ACHN (cell line): ENCODE data around the gene SRSF3.
A peak's percentile ranks its signal among the peaks of the same experiment; 100 is the strongest.

Source experiments
- DNase-seq: peaks from one replicate; pipeline ENCODE4 v3.0.0-alpha.2; 2015
- in situ Hi-C: cut with HindIII; loops from 2 replicates; pipeline ENCODE4 v1.10.0; 2017; ENCODE audit warnings: low sequenced_read_pairs, low pct_ligation_motif_present, low pct_unique_long_range_greater_than_20kb

SRSF3 gene

DNA sequence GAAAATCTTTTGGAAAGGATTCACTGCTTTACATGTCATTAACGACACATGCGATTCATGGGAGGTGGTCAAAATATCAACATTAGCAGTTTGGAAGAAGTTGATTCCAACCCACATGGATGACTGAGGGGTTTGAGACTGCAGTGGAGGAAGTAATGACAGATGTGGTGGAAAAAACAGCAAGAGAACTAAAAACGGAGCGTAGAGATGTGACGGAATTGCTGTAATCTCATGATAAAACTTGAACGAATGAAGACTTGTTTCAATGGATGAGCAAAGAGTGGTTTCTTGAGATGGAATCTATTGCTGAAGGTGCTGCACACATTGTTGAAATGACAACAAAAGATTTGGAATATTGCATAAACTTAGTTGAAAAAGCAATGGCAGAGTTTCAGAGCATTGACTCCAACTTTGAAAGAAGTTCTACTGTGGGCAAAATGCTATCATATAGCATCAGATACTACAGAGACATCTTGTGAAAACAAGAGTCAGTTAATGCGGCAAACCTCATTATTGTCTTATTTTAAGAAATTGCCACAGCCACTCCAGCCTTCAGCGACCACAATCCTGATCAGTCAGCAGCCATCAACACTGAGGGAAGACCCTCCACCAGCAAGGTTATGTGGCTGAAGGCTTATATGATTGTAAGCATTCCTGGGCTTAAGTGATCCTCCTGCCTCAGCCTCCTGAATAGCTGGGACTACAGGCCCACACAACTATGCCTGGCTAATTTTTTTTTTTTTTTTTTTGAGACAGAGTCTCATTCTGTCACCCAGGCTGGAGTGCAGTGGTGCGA lies 19.2 kb downstream of the SRSF3 start:
- no peak for DNase-seq
- in situ Hi-C loops: loop anchor here (25.0 kb wide), 1 partner anchor 99 kb away; no protein-coding TSS in a partner anchor

DNA sequence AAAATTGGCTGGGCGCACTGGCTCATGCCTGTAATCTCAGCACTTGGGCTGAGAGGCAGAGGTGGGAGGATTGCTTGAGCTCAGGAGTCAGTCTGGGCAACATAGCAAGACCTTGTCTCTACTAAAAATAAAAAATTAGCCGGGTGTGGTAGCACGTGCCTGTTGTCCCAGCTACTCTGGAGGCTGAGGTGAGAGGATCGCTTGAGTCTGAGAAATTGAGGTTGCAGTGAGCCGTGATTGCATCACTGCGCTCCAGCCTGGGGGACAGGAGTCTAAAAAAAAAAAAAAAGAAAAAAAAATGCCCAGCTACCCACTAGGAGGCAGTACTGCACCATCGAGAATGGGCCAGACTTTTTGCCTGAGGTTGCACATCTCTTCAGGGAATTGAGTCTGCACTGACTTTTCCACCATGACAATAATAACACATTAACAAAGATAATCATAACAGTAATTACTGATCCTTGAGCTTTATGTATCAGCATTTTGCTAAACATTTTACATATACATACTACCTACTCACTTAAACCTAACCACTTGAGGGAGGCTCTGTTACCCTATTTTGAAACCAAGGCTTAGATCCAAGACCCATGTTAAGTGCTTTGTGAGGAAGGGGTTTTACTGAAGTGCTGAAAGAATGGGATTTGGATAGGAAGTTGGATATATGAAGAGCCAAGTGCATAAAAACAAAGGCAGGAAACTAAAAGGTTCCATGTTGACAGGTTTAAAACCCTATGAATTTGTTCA lies 21.0 kb downstream of the SRSF3 start:
- in situ Hi-C loops: loop anchor here (25.0 kb wide), 1 partner anchor 97 kb away; no protein-coding TSS in a partner anchor
- peak; percentile 57 for DNase-seq

DNA sequence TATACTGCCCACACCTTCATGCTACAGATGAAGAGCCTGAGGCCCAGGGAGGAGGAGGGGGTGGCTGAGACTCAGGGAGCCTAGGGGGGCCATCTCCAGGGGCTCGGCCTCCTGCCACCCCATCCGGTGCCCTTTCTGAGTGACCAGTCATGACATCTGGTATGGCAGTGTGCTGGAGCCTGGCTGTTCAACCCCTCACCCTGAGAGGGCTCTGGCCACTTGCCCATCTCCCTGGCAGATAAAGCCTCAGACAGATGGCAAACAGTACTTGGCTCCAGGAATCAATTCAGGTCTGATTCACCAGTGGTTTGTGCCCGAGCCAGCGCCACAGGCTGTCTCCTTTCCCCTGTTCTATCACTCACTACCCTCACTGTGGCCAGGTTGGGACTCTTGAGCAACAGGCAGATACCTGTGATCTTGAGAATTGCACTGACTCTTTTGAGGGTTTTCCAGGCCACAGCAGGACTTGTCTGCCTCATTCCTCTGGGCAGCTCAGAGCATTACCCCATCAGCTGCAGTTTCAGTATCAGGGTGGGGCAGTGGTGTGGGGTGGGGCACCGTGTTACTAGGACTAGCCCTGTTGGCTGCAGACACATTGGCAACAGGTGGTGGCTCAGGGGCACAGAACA lies 22.8 kb downstream of the SRSF3 start:
- DNase-seq: peak; percentile 70
- in situ Hi-C loops: loop anchor here (25.0 kb wide), 1 partner anchor 95 kb away; no protein-coding TSS in a partner anchor

DNA sequence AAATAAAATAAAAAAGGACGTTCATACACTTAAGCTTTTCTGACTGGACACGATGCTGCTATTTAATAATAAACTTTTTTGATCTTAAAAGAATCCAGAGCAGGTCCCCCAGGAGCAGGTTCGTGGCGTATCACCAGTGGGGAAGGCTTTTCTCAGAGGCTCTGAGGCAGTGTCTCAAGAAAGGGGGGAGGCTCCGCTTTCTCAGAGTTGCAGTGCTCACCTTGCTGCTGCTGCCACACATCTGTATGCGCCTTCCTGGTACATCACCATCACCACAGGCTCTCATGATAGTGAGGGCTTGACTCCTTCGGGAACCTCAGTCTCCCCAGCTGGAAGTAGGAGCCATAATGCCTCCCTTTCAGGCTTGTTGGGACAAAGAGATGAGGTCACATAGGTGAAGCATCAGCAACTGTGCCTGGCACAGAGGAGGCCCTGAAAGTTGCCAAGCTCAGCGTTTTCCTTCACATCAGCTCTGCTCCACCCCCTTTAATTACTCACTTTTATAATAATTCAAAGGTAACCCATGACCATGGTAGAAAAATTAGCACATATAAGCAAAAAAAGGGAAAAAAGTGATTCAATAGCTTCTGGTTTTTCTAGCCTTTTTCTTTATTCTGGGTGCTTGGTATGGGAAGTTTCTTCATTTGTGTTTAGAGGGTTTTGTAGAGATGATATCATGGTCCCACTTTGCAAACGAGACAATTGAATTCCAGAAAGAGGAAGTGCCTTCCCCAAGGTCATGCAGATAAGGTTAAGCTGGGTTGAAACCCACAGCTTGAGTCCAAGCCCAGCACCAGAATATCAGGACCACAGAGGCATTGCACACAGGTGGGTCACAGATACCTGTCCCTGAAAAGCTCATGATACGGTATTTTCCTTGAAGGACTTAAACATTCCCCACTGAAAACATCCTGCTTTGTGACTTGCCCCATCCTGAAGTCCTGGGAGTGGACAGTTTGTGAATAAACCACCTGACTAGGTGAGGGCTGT lies 24.5 kb downstream of the SRSF3 start:
- DNase-seq: no peak
- in situ Hi-C loops: loop anchor here (25.0 kb wide), 1 partner anchor 94 kb away; no protein-coding TSS in a partner anchor

DNA sequence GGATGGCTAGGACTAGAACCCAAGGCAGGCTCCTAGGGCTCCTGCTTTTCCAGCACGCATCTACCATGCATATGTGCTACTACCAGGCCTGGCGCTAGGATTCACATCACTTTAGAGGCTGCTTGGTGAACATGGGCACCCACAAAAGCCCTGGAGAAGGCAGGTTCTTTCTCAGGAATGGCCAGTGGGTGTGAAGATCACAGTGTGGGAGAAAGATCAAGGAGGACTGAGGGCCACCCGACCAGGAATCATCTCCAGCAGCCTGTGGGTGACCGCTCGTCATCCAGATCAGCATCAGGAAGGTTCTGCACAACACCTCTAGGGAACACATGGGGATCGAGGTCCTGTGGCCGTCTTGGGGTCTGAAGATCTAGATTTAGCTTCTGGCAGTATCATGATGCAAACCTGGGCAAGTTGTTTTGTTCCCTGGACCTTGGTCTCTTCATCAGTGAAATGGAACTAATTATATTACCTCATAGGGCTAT lies 27.3 kb downstream of the SRSF3 start:
- DNase-seq: no peak
- in situ Hi-C loops: loop anchor here (25.0 kb wide), 1 partner anchor 91 kb away; no protein-coding TSS in a partner anchor

DNA sequence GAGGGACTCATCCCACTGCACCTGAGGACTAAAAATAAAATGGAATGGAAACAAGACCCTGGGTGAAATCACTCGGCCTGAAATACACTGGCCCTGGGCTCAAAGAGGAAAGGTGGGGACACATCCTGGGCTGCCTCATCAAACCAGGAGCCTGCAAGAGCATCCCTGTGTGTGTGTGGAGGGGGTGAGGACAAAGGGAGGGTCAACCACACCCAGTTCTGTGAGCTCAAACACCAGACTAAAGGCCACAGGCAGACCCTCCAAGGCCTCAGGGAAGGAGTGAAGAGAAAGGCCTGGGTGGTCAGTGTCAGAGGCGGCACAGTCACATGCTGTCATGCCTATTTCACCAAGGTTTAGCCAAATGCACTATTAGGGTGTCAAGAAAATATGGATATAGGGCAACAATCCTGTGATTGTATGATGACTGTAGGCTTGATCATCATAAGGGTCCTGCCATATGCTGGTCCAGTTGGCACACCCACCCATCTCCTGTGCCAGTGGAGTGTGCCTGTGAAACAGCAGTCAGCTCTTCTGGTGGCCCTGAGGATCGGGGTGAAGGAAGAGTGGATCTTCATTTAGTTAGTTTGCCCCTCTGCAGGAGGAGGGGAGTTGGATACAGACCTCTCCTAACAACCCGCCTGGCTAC lies 28.9 kb downstream of the SRSF3 start:
- DNase-seq: no peak
- in situ Hi-C loops: loop anchor here (25.0 kb wide), 1 partner anchor 89 kb away; no protein-coding TSS in a partner anchor

DNA sequence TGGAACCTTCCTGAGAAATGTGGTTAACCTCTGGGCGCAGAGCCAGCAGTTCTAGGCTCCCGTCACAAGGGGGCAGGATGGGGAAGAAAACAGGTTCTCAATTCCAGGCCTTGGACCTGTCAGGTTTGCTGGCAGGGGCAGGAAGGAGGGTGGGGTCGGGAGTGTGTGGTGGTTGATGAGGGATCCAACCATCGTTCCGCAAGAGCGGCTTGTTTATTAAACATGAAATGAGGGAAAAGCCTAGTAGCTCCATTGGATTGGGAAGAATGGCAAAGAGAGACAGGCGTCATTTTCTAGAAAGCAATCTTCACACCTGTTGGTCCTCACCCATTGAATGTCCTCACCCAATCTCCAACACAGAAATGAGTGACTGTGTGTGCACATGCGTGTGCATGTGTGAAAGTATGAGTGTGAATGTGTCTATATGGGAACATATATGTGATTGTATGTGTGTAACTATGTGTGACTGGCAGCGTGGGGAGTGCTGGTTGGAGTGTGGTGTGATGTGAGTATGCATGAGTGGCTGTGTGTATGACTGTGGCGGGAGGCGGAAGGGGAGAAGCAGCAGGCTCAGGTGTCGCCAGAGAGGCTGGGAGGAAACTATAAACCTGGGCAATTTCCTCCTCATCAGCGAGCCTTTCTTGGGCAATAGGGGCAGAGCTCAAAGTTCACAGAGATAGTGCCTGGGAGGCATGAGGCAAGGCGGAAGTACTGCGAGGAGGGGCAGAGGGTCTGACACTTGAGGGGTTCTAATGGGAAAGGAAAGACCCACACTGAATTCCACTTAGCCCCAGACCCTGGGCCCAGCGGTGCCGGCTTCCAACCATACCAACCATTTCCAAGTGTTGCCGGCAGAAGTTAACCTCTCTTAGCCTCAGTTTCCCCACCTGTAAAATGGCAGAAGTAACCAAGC lies 29.6 kb downstream of the SRSF3 start:
- in situ Hi-C loops: loop anchor here (25.0 kb wide), 1 partner anchor 88 kb away; no protein-coding TSS in a partner anchor
- peak; percentile 78 for DNase-seq

DNA sequence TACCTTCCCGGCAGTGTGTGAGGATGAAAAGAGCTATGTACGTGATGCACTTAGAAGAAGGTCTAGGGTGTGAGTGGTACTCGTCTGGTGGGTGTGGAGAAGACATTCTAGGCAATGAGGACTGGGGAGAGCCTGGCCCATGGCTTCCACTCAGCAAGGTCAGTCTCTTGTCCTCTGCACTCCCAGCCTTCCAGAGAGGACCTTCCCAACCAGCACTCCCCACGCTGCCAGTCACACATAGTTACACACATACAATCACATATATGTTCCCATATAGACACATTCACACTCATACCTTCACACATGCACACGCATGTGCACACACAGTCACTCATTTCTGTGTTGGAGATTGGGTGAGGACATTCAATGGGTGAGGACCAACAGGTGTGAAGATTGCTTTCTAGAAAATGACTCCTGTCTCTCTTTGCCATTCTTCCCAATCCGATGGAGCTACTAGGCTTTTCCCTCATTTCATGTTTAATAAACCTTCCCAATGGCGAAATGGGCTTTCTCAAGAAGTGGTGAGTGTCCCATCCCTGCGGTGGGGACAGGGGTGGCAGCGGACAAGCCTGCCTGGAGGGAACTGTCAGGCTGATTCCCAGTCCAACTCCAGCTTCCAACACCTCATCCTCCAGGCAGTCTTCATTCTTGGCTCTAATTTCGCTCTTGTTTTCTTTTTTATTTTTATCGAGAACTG lies 30.4 kb downstream of the SRSF3 start:
- in situ Hi-C loops: loop anchor here (25.0 kb wide), 1 partner anchor 88 kb away; no protein-coding TSS in a partner anchor
- no peak for DNase-seq

DNA sequence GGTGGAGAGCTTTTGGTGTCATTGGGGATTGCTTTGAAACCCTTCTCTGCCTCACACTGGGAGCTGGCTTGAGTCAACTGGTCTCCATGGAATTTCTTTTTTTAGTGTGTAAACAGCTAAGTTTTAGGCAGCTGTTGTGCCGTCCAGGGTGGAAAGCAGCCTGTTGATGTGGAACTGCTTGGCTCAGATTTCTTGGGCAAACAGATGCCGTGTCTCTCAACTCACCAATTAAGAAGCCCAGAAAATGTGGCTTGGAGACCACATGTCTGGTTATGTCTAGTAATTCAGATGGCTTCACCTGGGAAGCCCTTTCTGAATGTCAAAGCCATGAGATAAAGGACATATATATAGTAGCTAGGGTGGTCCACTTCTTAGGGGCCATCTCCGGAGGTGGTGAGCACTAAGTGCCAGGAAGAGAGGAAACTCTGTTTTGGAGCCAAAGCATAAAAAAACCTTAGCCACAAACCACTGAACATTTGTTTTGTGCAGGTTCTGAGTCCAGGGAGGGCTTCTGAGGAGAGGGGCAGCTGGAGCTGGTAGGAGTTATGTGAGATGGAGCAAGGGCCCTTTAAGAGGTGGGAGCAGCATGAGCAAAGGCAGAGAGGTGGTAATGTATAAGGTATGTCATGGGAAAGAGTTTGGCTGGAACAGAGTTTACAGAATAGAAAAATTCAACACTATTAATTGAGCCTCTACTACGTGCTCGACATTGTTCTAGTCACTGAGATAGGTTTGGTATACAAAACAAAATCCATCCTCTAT lies 31.2 kb downstream of the SRSF3 start:
- in situ Hi-C loops: no loop called here
- no peak for DNase-seq

DNA sequence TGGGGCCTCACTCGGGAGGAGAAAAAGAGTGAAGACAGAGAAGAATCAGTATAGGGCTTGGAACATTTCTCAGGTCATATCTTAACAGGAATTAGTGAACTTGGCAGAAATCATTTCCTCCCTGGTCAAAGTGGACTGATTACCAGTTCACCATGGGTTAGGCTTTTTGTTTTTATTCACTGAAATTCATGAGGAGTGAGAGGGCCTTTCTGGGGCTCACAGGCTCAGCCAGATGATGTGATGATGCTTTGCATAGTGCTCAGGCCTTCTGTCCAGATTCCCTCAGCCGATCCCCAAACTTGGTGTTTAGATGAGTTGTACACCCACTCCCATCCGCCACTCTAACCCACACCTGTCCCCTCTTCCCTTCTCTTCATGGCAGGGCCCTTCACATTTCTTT lies 32.5 kb downstream of the SRSF3 start:
- DNase-seq: no peak
- in situ Hi-C loops: no loop called here

DNA sequence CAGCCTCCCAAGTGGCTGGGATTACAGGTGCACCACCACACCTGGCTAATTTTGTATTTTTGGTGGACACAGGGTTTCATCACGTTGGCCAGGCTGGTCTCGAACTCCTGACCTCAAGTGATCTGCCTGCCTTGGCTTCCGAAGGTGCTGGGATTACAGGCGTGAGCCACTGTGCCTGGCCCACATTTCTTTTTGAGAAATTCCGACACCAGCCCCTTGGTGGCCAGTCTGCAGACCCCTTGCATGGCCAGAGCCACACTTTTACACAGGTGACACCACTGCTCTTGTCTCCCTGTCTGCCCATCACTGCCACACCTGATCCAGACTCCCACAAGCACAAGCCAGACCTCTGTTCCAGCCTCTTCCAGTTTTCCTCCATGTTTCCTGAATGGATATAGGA lies 33.0 kb downstream of the SRSF3 start:
- no peak for DNase-seq
- in situ Hi-C loops: no loop called here

DNA sequence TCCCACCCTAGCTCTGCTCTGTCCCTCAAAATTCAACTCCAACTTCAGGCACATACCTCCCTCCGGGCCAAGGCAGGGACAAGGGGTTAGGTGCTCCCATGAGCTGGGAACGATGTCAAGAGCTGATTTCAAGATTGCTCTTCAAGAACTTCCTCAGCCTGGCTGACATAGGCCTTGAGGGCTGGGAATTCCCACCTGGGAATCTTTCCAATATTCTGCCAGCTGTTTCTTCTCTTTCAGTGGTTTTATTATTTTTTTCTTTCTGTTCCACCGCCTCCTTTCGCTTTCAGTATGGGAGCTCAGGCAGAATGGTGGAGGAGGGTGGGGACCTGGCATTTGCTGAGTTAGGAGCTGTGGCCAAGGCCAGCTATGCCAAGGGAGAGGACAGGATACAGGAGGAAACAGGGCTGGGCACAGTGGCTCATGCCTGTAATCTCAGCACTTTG lies 33.7 kb downstream of the SRSF3 start:
- in situ Hi-C loops: no loop called here
- peak; percentile 44 for DNase-seq

DNA sequence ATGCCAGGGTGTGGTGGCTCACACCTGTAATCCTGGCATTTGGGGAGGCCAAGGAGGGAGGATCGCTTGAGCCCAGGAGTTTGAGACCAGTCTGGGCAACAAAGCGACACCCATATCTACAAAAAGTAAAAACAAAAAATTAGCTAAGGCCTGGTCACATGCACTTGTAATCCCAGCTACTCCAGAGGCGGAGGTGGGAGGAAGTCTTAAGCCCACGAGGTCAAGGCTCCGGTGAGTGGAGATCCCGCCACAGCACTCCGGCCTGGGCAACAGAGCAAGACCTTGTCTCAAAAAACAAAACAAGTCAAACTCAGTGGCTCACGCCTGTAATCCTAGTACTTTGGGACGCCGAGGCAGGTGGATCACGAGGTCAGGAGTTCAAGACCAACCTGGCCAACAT lies 35.6 kb downstream of the SRSF3 start:
- no peak for DNase-seq
- in situ Hi-C loops: no loop called here

DNA sequence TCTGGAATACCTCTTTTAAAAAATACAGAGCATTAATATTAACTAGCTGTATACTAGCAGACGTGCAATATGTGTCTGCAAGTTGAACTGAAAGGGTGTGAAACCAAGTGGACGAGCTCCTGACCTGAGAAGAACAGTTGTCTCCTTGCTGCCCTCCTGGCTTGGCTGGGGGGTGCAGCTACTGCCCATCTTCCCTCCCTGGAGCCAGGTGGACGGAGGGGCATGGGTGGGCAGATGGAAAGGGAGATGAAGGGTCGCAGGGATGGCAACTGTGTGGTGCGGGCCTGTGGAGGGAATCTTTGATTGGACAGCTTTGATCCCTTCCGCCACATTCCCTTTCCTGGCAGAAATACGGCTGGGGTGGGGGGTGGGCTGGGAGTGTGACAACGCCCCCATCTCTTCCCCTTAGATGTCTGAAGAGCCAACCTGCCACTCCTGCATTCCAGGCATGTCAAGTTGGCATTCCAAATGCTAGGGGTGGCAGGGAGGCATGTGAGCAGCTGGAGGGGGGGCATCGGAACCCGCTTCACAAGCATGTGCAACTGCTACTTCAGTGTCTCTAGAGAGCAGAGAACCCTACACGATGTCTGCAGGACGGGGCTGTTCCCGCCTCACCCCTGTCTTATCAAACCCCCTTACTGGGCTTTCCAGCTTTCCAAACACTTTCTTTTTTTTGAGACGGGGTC lies 37.3 kb downstream of the SRSF3 start:
- in situ Hi-C loops: no loop called here
- DNase-seq: no peak

DNA sequence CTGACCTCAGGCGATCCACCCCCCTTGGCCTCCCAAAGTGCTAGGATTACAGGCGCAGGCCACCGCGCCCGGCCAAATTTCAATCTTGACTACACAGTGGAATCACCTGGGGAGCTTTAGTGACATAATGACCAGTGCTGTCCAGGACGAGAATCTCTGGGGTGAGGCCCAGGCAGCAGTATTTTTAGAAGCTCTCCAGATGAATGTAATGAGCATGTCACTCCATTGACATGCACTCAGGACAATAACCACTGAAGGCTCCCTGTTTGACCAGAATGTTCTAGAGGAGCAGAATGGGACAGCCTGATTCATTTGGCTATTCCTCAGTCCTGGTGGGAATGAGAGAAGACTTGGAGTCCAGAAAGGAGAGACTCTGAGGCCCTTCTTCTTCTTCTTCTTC lies 39.2 kb downstream of the SRSF3 start:
- in situ Hi-C loops: no loop called here
- no peak for DNase-seq
